Activated CD4-positive, alpha-beta T cell treated with anti-CD3 and anti-CD28 coated beads for 36 hours (primary cell): Measurements from ENCODE around the gene KDM5C. TPM values are rescaled to one million over a fixed set of nuclear protein-coding genes. Genes with fewer than 3 reads are reported as not detected.
A peak's percentile ranks its signal among the peaks of the same experiment; 100 is the strongest.

ENCODE experiments used
- ATAC-seq: fragments of 200-7000 bp; cut with Tn5 transposase; one replicate; pipeline ENCODE4 v1.10.0; 2021; ENCODE audit warnings: mild to moderate bottlenecking, moderate library complexity
- CTCF ChIA-PET: fragments of 350-600 bp; sonication (Branson Sonifier 250); formaldehyde crosslinking; loops from one replicate; lab custom pipeline; 2021; ENCODE audit warnings: antibody characterized with exemption; lab: Charles Lee
- POLR2A ChIA-PET: fragments of 350-600 bp; sonication (Branson Sonifier 250); formaldehyde crosslinking; loops from one replicate; lab custom pipeline; 2021; ENCODE audit warnings: antibody characterized with exemption, inconsistent platforms; lab: Charles Lee
- DNase-seq: peaks from one replicate; pipeline ENCODE4 v3.0.0-alpha.2; 2020
- H3K27ac Mint-ChIP-seq: one replicate; pipeline ENCODE4 v1.8.0; 2021; ENCODE audit warnings: mixed read lengths
- H3K27me3 Mint-ChIP-seq: one replicate; pipeline ENCODE4 v1.8.0; 2021; ENCODE audit warnings: mixed read lengths
- H3K36me3 Mint-ChIP-seq: one replicate; pipeline ENCODE4 v1.8.0; 2021; ENCODE audit warnings: low read depth, mixed read lengths
- H3K4me1 Mint-ChIP-seq: one replicate; pipeline ENCODE4 v1.8.0; 2021; ENCODE audit warnings: mixed read lengths
- H3K4me3 Mint-ChIP-seq: one replicate; pipeline ENCODE4 v1.8.0; 2021; ENCODE audit warnings: mild to moderate bottlenecking, moderate library complexity, mixed read lengths
- H3K9me3 Mint-ChIP-seq: one replicate; pipeline ENCODE4 v1.8.0; 2021; ENCODE audit warnings: low read depth, mixed read lengths
- intact Hi-C, 2 experiments: fragments of 100-400 bp; cut with DNase I in 1 of 2; cut with micrococcal nuclease in 1 of 2; formaldehyde crosslinking; loops; one replicate each; pipeline versions ENCODE4 v1.14.2 to v1.15.1; 2022 to 2024; cut with DNase I, micrococcal nuclease
- total RNA-seq, 2 experiments: library from RNA; stranded (reverse); gene quantifications; one replicate each; pipeline ENCODE4 v1.2.3, GENCODE V29; 2021

The KDM5C gene
- 10 to 100 TPM; 84.6 to 96.5 TPM for total RNA-seq

DNA sequence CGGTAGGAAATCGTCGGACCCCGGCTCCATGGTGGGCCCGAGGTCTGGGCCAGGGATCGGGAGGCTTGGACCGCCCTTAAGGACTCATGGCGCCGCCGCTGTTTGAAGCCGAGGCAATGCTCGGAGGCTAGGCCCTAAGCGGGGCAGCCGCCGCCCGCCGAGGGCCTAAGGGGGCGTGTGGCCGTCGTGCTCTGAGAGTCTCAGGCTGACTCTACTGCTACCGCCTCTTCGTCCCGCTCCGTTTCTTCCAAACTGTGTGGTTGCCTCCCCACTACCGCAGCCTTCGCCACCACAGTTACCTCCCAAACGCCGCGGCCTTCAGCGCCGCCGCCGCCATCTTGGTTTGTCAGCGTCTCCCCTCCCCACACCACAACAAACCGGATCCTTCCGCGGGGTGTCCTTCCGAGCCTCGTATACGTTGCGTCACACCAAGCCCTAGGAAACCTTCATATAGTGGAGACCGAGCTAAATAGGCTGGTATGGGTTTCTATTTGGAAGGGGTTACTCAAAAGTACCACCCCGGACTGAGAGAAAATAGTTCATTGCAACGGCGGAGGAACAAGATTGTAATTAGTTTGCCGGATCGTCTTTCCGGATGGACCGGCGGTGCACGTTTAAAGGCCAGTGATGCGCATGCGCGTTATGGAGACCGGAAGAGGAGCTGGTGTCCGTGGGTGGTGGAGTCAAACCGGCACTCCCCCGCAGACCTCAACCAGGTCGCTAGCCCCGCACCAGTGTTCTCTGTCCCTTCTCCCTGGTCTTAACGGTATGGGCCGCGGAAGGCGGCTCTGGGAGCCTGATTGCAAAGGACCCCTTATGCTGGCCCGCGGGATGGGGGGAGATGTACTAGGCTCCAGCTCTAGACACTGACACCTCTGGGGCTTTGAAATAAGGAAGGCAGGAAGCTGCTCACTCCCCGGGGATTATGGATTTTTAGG, at the start of gene KDM5C:
Gene KDM5C (minus strand): TSS at position 348 of the 938 bp plus-strand sequence. CDS start 318 bp downstream, at position 30.
- peak within 1 kb of the TSS; percentile 92 for H3K27ac Mint-ChIP-seq
- H3K27me3 Mint-ChIP-seq = no peaks in the 10 kb centered on the region
- ATAC-seq = peak; percentile 79
- peaks cover 29% of the 10 kb centered on the region for H3K4me1 Mint-ChIP-seq
- POLR2A ChIA-PET = interaction anchor here (0.6 to 1.0 kb wide), 6 partner anchors 10 to 818 kb away, joined by 3 to 5 read pairs (median 3); partner anchors contain the start of gene TSPYL2
- peak within 1 kb of the TSS; percentile 79 for H3K4me3 Mint-ChIP-seq
- intact Hi-C loops = loop anchor here (1.0 to 10.0 kb wide), 8 partner anchors 36 to 820 kb away; partner anchors contain the start of genes KANTR (in 2 of the 2), HSD17B10 (in 1 of the 2), PHF8 (in 1 of the 2) and RIBC1 (in 1 of the 2)
- DNase-seq = peak; percentile 90
- CTCF ChIA-PET = interaction anchor here (0.7 to 1.4 kb wide), 2 partner anchors 153 to 229 kb away, joined by 3 to 4 read pairs; no protein-coding TSS in a partner anchor
- peaks cover 22% of the 10 kb centered on the region for H3K36me3 Mint-ChIP-seq
- no peaks in the 10 kb centered on the region for H3K9me3 Mint-ChIP-seq

DNA sequence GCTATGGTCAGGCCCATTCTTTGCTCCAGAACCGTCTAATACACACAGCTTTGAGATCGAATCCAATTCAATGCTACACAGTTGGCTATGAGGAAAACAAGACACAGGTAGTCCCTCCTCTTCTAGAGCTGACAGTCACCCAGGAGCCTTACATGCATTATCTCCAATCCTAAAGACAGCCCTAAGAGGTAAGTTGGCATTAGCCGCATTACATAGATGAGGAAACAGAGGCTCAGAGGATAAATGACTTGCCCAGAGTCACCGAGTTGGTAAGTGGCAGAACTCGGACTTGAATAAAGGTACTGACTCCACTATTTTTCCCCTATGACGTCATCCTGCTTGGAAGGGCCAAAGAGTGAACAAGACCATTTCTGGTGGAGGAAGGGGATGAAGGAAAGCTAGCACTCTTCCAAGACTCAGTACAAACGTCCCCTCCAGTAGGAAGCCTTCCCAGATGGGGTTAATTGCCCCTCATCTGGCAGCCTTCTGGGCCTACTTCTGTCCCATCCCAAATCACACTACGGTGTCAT, 47.9 kb upstream of the KDM5C start:
- H3K27me3 Mint-ChIP-seq = no peaks in the 10 kb centered on the region
- ChIA-PET POLR2A (no interaction called here), CTCF (interaction anchor here (0.6 to 1.0 kb wide), 2 partner anchors 11 to 44 kb away, joined by 3 to 4 read pairs; no protein-coding TSS in a partner anchor)
- intact Hi-C loops = no loop called here
- no peak for ATAC-seq
- no peaks in the 10 kb centered on the region for H3K36me3 Mint-ChIP-seq
- no peak overlapping the region for H3K4me3 Mint-ChIP-seq
- no peaks in the 10 kb centered on the region for H3K4me1 Mint-ChIP-seq
- no peak overlapping the region for H3K27ac Mint-ChIP-seq
- no peaks in the 10 kb centered on the region for H3K9me3 Mint-ChIP-seq
- no peak for DNase-seq

- Mint-ChIP-seq H3K4me1 (no peaks in the 10 kb centered on the region), H3K4me3 (no peak overlapping the region), H3K36me3 (no peaks in the 10 kb centered on the region), H3K27ac (no peak overlapping the region), H3K9me3 (no peaks in the 10 kb centered on the region), H3K27me3 (no peaks in the 10 kb centered on the region)
- intact Hi-C loops = no loop called here
- DNase-seq (no peak), ATAC-seq (no peak)
- ChIA-PET POLR2A (no interaction called here), CTCF (no interaction called here)
Observed at GRCh38 chrX:53269536-53270107, 44.6 kb upstream of the KDM5C start.

DNA sequence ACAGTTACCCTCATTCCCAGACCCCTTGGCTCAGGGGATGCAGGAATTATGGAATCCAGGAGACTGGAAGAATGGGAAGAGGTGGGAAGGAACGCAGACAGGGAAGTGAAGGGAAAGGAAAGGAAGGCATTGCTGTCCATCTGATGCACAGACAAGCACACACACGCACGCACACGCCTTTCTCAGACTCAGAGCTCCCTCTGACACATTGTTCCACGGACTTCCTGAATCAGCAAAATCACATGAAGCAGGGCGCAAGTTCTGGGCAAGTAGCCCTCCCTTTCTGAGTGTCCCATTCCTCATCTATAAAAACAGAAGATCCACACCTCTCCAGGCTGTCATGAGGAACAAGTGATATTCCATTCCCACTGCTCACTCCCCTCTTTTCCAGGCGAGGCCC, 43.2 kb upstream of the KDM5C start:
- H3K27me3 Mint-ChIP-seq = no peaks in the 10 kb centered on the region
- no peak for DNase-seq
- H3K9me3 Mint-ChIP-seq = no peaks in the 10 kb centered on the region
- no peak for ATAC-seq
- CTCF ChIA-PET = interaction anchor here (0.7 kb wide), 1 partner anchor 14 kb away, joined by 3 read pairs; no protein-coding TSS in a partner anchor
- H3K27ac Mint-ChIP-seq = no peak overlapping the region
- intact Hi-C loops = no loop called here
- H3K4me1 Mint-ChIP-seq = peaks cover 10% of the 10 kb centered on the region
- H3K36me3 Mint-ChIP-seq = no peaks in the 10 kb centered on the region
- POLR2A ChIA-PET = no interaction called here
- H3K4me3 Mint-ChIP-seq = no peak overlapping the region

GRCh38 chrX:53266914-53267313, 41.9 kb upstream of the KDM5C start:
- Mint-ChIP-seq H3K9me3 (no peaks in the 10 kb centered on the region), H3K4me3 (no peak overlapping the region), H3K4me1 (peaks cover 20% of the 10 kb centered on the region), H3K36me3 (no peaks in the 10 kb centered on the region), H3K27ac (no peak overlapping the region), H3K27me3 (no peaks in the 10 kb centered on the region)
- ChIA-PET POLR2A (no interaction called here), CTCF (no interaction called here)
- ATAC-seq = no peak
- intact Hi-C loops = no loop called here
- no peak for DNase-seq

DNA sequence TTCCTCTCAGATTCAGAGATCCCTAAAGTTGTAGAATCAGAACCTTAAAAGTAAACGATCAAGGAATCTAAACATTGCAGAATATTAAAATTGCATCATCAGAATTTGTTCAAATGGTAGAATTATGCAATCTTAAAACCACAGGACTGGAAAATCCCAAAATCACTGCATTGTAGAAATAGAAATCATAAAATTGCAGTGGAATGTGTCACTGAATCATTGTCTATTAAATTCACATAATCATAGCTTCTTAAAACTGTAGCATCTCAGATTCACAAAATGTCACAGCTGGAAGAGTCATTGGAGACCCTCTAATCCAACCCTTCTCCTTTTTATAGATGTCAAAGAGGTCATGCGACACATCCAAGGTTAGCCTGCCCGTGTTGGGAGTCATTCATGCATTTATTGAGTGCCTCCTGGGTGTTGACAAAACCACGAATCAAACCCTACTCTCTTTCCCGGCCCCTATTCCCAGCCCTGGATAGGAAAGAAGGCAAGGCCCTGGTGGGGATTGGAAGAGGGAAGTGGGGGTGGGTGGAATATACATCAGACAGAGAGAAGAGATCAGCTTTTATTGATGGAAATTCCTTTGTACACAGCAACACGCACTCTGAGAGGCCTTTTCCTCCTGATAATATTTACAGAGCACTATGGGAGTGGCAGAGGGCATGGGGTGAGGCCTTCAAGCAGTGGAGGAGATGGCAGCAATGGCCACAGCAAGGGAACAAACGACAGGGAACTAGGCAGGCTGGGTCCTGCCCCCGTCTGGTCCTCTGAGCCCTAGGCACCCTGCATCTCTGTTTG, 41.0 kb upstream of the KDM5C start:
- DNase-seq (no peak), ATAC-seq (no peak)
- ChIA-PET CTCF (interaction anchor here (1.0 kb wide), 1 partner anchor 16 kb away, joined by 3 read pairs; no protein-coding TSS in a partner anchor), POLR2A (no interaction called here)
- Mint-ChIP-seq H3K27ac (no peak overlapping the region), H3K27me3 (no peaks in the 10 kb centered on the region), H3K4me1 (peaks cover 28% of the 10 kb centered on the region), H3K9me3 (no peaks in the 10 kb centered on the region), H3K4me3 (no peak overlapping the region), H3K36me3 (no peaks in the 10 kb centered on the region)
- intact Hi-C loops = no loop called here

- Mint-ChIP-seq H3K4me1 (peaks cover 28% of the 10 kb centered on the region), H3K27ac (peak overlapping the region; percentile 63), H3K36me3 (no peaks in the 10 kb centered on the region), H3K9me3 (no peaks in the 10 kb centered on the region), H3K4me3 (no peak overlapping the region), H3K27me3 (no peaks in the 10 kb centered on the region)
- peak; percentile 83 for DNase-seq
- ChIA-PET POLR2A (interaction anchor here (0.6 kb wide), 1 partner anchor 27 kb away, joined by 4 read pairs; no protein-coding TSS in a partner anchor), CTCF (interaction anchor here (0.7 to 0.9 kb wide), 3 partner anchors 24 to 182 kb away, joined by 3 to 4 read pairs (median 3); no protein-coding TSS in a partner anchor)
- intact Hi-C loops = no loop called here
- peak; percentile 87 for ATAC-seq
Observed at GRCh38 chrX:53263597-53264094, 38.6 kb upstream of the KDM5C start.

- POLR2A ChIA-PET = interaction anchor here (0.6 kb wide), 1 partner anchor 27 kb away, joined by 4 read pairs; no protein-coding TSS in a partner anchor
- H3K9me3 Mint-ChIP-seq = no peaks in the 10 kb centered on the region
- intact Hi-C loops = no loop called here
- no peak overlapping the region for H3K27ac Mint-ChIP-seq
- H3K36me3 Mint-ChIP-seq = no peaks in the 10 kb centered on the region
- peak; percentile 36 for DNase-seq
- CTCF ChIA-PET = interaction anchor here (0.7 to 1.2 kb wide), 4 partner anchors 23 to 183 kb away, joined by 3 to 11 read pairs (median 4); no protein-coding TSS in a partner anchor
- no peak overlapping the region for H3K4me3 Mint-ChIP-seq
- peaks cover 28% of the 10 kb centered on the region for H3K4me1 Mint-ChIP-seq
- ATAC-seq = peak; percentile 38
- H3K27me3 Mint-ChIP-seq = no peaks in the 10 kb centered on the region
Observed at GRCh38 chrX:53262918-53263394, 37.9 kb upstream of the KDM5C start.

- Mint-ChIP-seq H3K36me3 (no peaks in the 10 kb centered on the region), H3K9me3 (no peaks in the 10 kb centered on the region), H3K4me3 (no peak overlapping the region), H3K27ac (no peak overlapping the region), H3K27me3 (no peaks in the 10 kb centered on the region), H3K4me1 (peaks cover 28% of the 10 kb centered on the region)
- intact Hi-C loops = no loop called here
- DNase-seq (no peak), ATAC-seq (no peak)
- CTCF ChIA-PET = interaction anchor here (1.2 kb wide), 1 partner anchor 23 kb away, joined by 11 read pairs; no protein-coding TSS in a partner anchor
- POLR2A ChIA-PET = interaction anchor here (0.6 kb wide), 2 partner anchors 62 to 1152 kb away, joined by 3 read pairs; no protein-coding TSS in a partner anchor
Observed at GRCh38 chrX:53262189-53262917, 37.3 kb upstream of the KDM5C start.
